ENCODE results near the gene SMYD3.
A peak's percentile ranks its signal among the peaks of the same experiment; 100 is the strongest.

Gene SMYD3

GRCh38 chr1:246066573-246066972, 440.5 kb downstream of the SMYD3 start:
- Histone ChIP-seq H3K4me3 (ENCODE audit: low read depth, low read length) (no peak overlapping the region), H3K36me3 (ENCODE audit: control insufficient read depth in 2 of 2, insufficient read depth in 1 of 2, low read length in 2 of 2) (no peaks in the 10 kb centered on the region), H3K4me1 (ENCODE audit: control insufficient read depth, insufficient read depth, low read length) (no peaks in the 10 kb centered on the region), H3K9me3 (ENCODE audit: control insufficient read depth, insufficient read depth, low read depth, low read length) (no peaks in the 10 kb centered on the region), H3K27ac (ENCODE audit: extremely low read depth, low read depth, low read length) (no peak overlapping the region)
- POLR2A ChIA-PET, result no interaction called here
- peak; percentile 39; the same call in 1 of the 2 replicates for TF ChIP-seq GLIS1 (tag by site-specific recombination; IDR thresholded peaks at IDR 0.05)
- no peak for TF ChIP-seq ZNF157 (tag by site-specific recombination; IDR thresholded peaks at IDR 0.05)
- no peak for TF ChIP-seq MEIS1 (CRISPR knock-in tag; IDR thresholded peaks at IDR 0.05; ENCODE audit: borderline replicate concordance)
- CTCF ChIA-PET, result interaction anchor here (1.1 kb wide), 1 partner anchor 16 kb away, joined by 3 read pairs; no protein-coding TSS in a partner anchor

GRCh38 chr1:246065592-246065991, 441.5 kb downstream of the SMYD3 start:
- ChIA-PET POLR2A (no interaction called here), CTCF (interaction anchor here (1.1 kb wide), 1 partner anchor 15 kb away, joined by 3 read pairs; no protein-coding TSS in a partner anchor)
- no peak for TF ChIP-seq ZNF292 (tag by site-specific recombination; IDR thresholded peaks at IDR 0.05; ENCODE audit: borderline replicate concordance, low read depth)
- H3K27ac ChIP-seq (ENCODE audit: extremely low read depth, low read depth, low read length), result no peak overlapping the region
- H3K4me1 ChIP-seq (ENCODE audit: control insufficient read depth, insufficient read depth, low read length), result no peaks in the 10 kb centered on the region
- H3K36me3 ChIP-seq (ENCODE audit: control insufficient read depth in 2 of 2, insufficient read depth in 1 of 2, low read length in 2 of 2), result no peaks in the 10 kb centered on the region
- no peaks in the 10 kb centered on the region for H3K9me3 ChIP-seq (ENCODE audit: control insufficient read depth, insufficient read depth, low read depth, low read length)
- H3K4me3 ChIP-seq (ENCODE audit: low read depth, low read length), result no peak overlapping the region

GRCh38 chr1:246064891-246065290, 442.2 kb downstream of the SMYD3 start:
- no peaks in the 10 kb centered on the region for H3K36me3 ChIP-seq (ENCODE audit: control insufficient read depth in 2 of 2, insufficient read depth in 1 of 2, low read length in 2 of 2)
- TF ChIP-seq ZNF670 (tag by site-specific recombination; IDR thresholded peaks at IDR 0.05; ENCODE audit: low read depth) (no peak), ZNF138 (tag by site-specific recombination; IDR thresholded peaks at IDR 0.05; ENCODE audit: borderline replicate concordance) (no peak), ZNF214 (tag by site-specific recombination; IDR thresholded peaks at IDR 0.05; ENCODE audit: borderline replicate concordance) (no peak), ZNF701 (tag by site-specific recombination; IDR thresholded peaks at IDR 0.05) (no peak), ZNF488 (tag by site-specific recombination; IDR thresholded peaks at IDR 0.05) (no peak), ZNF664 (tag by site-specific recombination; IDR thresholded peaks at IDR 0.05) (no peak), ZNF140 (tag by site-specific recombination; IDR thresholded peaks at IDR 0.05) (no peak), HIC1 (tag by site-specific recombination; IDR thresholded peaks at IDR 0.05) (no peak), ZNF777 (tag by site-specific recombination; IDR thresholded peaks at IDR 0.05; ENCODE audit: borderline replicate concordance) (no peak), TRIM28 (IDR thresholded peaks at IDR 0.05; ENCODE audit: borderline replicate concordance, low read length) (no peak), ZNF561 (tag by site-specific recombination; IDR thresholded peaks at IDR 0.05; ENCODE audit: borderline replicate concordance) (no peak), MYNN (tag by site-specific recombination; IDR thresholded peaks at IDR 0.05; ENCODE audit: borderline replicate concordance) (no peak), ZBTB8A (tag by site-specific recombination; IDR thresholded peaks at IDR 0.05) (no peak), AEBP2 (tag by site-specific recombination; IDR thresholded peaks at IDR 0.05; ENCODE audit: borderline replicate concordance) (no peak), ZNF837 (tag by site-specific recombination; IDR thresholded peaks at IDR 0.05) (no peak), ZNF513 (tag by site-specific recombination; IDR thresholded peaks at IDR 0.05) (no peak), ZNF354C (tag by site-specific recombination; IDR thresholded peaks at IDR 0.05; ENCODE audit: borderline replicate concordance, low read depth) (no peak), ZFP3 (tag by site-specific recombination; IDR thresholded peaks at IDR 0.05; ENCODE audit: low read depth) (no peak), ZNF544 (tag by site-specific recombination; IDR thresholded peaks at IDR 0.05) (no peak)
- no peak overlapping the region for H3K4me3 ChIP-seq (ENCODE audit: low read depth, low read length)
- no peaks in the 10 kb centered on the region for H3K4me1 ChIP-seq (ENCODE audit: control insufficient read depth, insufficient read depth, low read length)
- POLR2A ChIA-PET, result interaction anchor here (0.6 kb wide), 1 partner anchor 11 kb away, joined by 4 read pairs; no protein-coding TSS in a partner anchor
- H3K9me3 ChIP-seq (ENCODE audit: control insufficient read depth, insufficient read depth, low read depth, low read length), result no peaks in the 10 kb centered on the region
- CTCF ChIA-PET, result no interaction called here
- no peak overlapping the region for H3K27ac ChIP-seq (ENCODE audit: extremely low read depth, low read depth, low read length)
